Left lung (tissue), 10 donors: ENCODE data around the gene CHAF1A. TPM values are rescaled to one million over a fixed set of nuclear protein-coding genes. Genes with fewer than 3 reads are reported as not detected.
A peak's percentile ranks its signal among the peaks of the same experiment; 100 is the strongest.

Experiments
- ATAC-seq: fragments of 200-7000 bp; cut with Tn5 transposase; one replicate; pipeline ENCODE4 v1.9.1; 2020; ENCODE audit warnings: moderate library complexity
- DNase-seq, 4 donors: peaks; one replicate each; pipeline ENCODE4 v3.0.0-alpha.2; 2013 to 2020
- H3K27ac ChIP-seq, 2 donors: fragments of 200-600 bp; sonication (generic) in 1 of 2; one replicate each; pipeline versions ENCODE4 v1.5.0 to v1.8.0; 2020 to 2021
- H3K27me3 ChIP-seq, 2 donors: fragments of 200-600 bp; sonication (generic) in 1 of 2; one replicate each; pipeline versions ENCODE4 v1.5.0 to v1.8.0; 2020 to 2021
- H3K36me3 ChIP-seq, 2 donors: fragments of 200-600 bp; sonication (generic) in 1 of 2; one replicate each; pipeline versions ENCODE4 v1.5.0 to v1.8.0; 2020 to 2021
- H3K4me1 ChIP-seq, 2 donors: fragments of 200-600 bp; one replicate each; pipeline ENCODE4 v1.8.0; 2021
- H3K4me3 ChIP-seq, 2 donors: fragments of 200-600 bp; sonication (generic) in 1 of 2; one replicate each; pipeline versions ENCODE4 v1.5.0 to v1.8.0; 2020 to 2021; ENCODE audit warnings: mild to moderate bottlenecking in 1 of 2
- H3K9me3 ChIP-seq, 2 donors: fragments of 200-600 bp; sonication (generic) in 1 of 2; one replicate each; pipeline versions ENCODE4 v1.5.0 to v1.8.0; 2020 to 2021
- intact Hi-C, 2 donors: fragments of 100-400 bp; cut with DNase I; formaldehyde crosslinking; loops; one replicate each; pipeline versions ENCODE4 v1.11.2 to v1.14.2; 2022
- polyA plus RNA-seq, 6 donors: library from polyadenylated mRNA; unstranded; fragments of 120-200 nt; gene quantifications; one replicate each; pipeline ENCODE4 v1.2.1, GENCODE V29; 2013; ENCODE audit not compliant: insufficient read length in 6 of 6
- total RNA-seq, 2 donors: library from RNA; stranded (reverse); fragmentation: NEBNext Ultra II Directional; extraction: Animal tissue kit (Norgen Biotek cat#: 25700); gene quantifications; one replicate each; pipeline ENCODE4 v1.2.1, GENCODE V29; 2021
- TF ChIP-seq, protein P1 (sequence below), 2 donors: fragments of 200-600 bp; sonication (generic) in 1 of 2; IDR thresholded peaks; one replicate each; pipeline versions ENCODE4 v1.5.0 to v1.8.0; 2021; ENCODE audit warnings: antibody characterized with exemption in 2 of 2
- donor health status: DM: no; HTN: yes; CAD: no.
- donor health status: DM: no; HTN: no; CAD: no.

The CHAF1A gene
- total and polyA plus RNA-seq, 8 donors: 15.6 to 29.3 (median 24.3) TPM

DNA sequence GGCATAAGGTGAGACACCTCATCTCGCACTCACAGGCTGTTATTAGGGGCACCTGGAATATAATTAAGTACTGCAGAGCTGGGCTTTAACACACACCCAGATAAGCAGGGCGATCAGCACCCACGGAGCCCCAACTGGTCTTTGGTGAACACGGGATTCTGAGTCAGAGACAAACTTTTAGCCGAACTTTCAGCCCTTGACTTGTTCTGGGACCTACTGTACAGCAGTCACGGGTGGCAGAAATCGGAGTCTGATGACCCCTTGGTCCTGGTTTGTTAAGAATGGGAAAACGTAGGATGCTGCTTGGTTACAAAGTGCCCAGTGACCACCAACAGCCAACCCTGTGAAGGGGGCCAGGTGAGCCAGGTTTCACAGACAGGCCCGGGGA, 11.1 kb upstream of the CHAF1A start:
- Histone ChIP-seq H3K9me3 (no peaks in the 10 kb centered on the region), H3K4me3 (no peak overlapping the region), H3K36me3 (peaks cover 0 to 46% of the 10 kb centered on the region in 2 donors), H3K27ac (peak overlapping the region; percentile 77 to 83), H3K4me1 (peaks cover 53 to 81% of the 10 kb centered on the region in 2 donors), H3K27me3 (no peaks in the 10 kb centered on the region)
- intact Hi-C loops: no loop called here
- TF ChIP-seq, protein P1, sequence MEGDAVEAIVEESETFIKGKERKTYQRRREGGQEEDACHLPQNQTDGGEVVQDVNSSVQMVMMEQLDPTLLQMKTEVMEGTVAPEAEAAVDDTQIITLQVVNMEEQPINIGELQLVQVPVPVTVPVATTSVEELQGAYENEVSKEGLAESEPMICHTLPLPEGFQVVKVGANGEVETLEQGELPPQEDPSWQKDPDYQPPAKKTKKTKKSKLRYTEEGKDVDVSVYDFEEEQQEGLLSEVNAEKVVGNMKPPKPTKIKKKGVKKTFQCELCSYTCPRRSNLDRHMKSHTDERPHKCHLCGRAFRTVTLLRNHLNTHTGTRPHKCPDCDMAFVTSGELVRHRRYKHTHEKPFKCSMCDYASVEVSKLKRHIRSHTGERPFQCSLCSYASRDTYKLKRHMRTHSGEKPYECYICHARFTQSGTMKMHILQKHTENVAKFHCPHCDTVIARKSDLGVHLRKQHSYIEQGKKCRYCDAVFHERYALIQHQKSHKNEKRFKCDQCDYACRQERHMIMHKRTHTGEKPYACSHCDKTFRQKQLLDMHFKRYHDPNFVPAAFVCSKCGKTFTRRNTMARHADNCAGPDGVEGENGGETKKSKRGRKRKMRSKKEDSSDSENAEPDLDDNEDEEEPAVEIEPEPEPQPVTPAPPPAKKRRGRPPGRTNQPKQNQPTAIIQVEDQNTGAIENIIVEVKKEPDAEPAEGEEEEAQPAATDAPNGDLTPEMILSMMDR (IDR thresholded peaks at IDR 0.05): no peak
- no peak for DNase-seq
- no peak for ATAC-seq

DNA sequence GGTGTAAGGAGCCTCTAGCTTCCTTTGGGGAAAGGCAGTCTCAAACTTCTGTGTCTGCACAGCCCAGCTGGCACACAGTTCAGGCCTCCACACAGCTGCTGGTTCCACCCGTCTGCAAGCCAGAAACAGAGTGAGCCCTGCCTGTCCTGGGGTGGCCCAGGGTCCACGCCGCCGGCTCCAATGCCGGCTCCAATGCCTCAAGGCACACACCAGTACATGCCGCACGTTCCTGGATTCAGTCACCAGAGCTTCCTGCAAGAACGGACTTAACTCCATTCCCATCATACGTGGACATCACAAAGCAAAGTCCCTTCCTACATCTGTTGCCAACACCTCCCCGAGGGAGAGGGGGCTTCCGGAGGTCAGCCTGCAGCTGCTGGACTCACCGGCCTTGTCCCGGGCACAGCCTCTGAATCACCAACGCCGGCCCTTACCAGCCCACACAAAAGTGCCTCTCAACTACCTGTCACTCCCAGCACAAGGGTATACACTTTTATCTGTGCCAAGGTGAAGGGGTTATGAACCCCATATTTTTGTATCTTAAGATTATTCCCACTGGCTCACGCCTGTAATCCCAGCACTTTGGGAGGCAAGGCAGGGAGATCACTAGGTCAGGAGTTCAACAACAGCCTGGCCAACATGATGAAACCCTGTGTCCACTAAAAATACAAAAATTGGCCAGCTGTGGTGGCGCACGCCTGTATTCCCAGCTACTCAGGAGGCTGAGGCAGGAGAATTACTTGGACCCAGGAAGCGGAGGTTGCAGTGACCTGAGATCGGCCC, 10.5 kb upstream of the CHAF1A start:
- Histone ChIP-seq H3K27me3 (no peaks in the 10 kb centered on the region), H3K4me1 (peaks cover 53 to 87% of the 10 kb centered on the region in 2 donors), H3K27ac (peak overlapping the region; percentile 77 to 83), H3K36me3 (peaks cover 0 to 52% of the 10 kb centered on the region in 2 donors), H3K9me3 (no peaks in the 10 kb centered on the region), H3K4me3 (no peak overlapping the region)
- intact Hi-C loops: no loop called here
- ATAC-seq (peak; percentile 33), DNase-seq (peak in 2 of 4 donors; percentile 4 to 57)
- TF ChIP-seq, protein P1 (IDR thresholded peaks at IDR 0.05): no peak

DNA sequence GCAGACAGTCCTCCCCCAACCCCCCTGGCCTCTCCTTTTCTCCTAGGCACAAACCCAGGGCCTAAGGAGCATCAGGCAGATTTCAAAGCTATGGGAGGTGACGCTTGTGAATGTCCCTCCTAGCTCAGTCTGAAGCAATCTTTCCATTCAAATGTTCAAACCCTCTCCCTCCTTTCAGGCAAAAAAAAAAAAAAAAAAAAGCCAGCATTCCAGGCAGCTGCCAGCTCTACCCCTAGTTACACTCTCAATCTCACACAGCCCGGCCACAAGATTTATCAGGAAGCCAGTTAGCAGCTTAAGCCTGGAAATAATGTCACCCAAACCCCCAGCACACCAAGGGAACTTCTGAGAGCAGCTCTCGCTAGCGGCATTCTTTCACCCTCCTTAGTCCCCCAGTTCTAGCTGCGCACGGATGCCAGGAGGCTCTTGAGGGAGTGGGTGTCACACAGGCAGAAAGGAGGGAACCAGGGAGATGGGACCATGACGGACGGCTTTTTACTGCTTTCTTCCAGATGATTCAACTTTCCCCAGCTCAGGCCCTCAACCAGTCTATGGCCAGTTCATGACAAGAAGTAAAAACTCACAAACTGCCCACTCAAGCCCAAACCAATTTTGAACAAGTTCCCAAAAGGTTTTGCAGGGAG, 8.4 kb upstream of the CHAF1A start:
- TF ChIP-seq, protein P1 (IDR thresholded peaks at IDR 0.05): no peak
- intact Hi-C loops: no loop called here
- Histone ChIP-seq H3K9me3 (no peaks in the 10 kb centered on the region), H3K4me3 (no peak overlapping the region), H3K36me3 (peaks cover 0 to 41% of the 10 kb centered on the region in 2 donors), H3K27me3 (no peaks in the 10 kb centered on the region), H3K4me1 (peaks cover 44 to 94% of the 10 kb centered on the region in 2 donors), H3K27ac (peak overlapping the region in 1 of 2 donors; percentile 34)
- no peak for ATAC-seq
- DNase-seq: peak in 1 of 4 donors; percentile 15

DNA sequence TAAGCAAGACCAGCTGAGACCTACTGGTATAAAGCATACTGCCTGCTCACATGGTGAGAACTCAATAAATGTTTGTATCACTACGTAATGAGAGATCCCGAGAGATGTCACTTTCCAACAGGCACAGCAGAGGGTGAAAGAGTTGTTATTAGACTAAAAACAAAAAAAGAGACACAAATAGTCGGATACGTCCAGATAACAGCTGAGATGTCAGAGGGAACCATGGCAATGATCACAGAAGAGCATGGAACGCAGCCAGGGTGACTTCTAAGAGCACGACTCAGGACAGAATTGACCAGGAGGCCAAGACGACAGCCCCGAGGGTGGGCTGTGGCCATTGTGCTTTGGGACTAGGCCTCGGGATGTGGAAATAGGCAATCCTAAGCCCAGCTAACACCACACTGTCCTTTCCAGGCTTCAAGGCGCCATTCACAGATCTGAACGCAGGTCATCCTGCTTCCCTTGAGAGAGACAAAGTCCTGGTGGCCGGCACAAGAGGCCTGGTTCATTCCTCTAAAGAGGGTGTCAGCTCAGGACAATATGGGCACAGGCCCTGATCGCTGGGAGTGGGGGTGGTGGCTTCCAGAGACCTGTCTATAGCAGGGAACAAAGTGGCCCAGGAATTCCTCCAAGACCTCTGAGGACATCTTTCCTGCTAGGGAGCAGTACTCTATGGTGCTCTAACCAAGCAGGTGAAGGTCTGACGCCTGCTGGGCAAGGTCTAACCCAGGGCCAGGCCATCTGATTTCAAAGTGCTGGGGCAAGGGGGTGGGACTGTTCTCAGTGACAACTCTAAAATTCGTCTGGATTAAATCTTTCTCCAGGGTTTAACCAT, 5.3 kb upstream of the CHAF1A start:
- intact Hi-C loops: no loop called here
- Histone ChIP-seq H3K36me3 (peaks cover 0 to 32% of the 10 kb centered on the region in 2 donors), H3K9me3 (no peaks in the 10 kb centered on the region), H3K4me1 (peaks cover 18 to 84% of the 10 kb centered on the region in 2 donors), H3K27ac (peak overlapping the region in 1 of 2 donors; percentile 7), H3K4me3 (no peak overlapping the region), H3K27me3 (no peaks in the 10 kb centered on the region)
- ATAC-seq: no peak
- DNase-seq: peak in 1 of 4 donors; percentile 48
- TF ChIP-seq, protein P1 (IDR thresholded peaks at IDR 0.05): no peak
